SK-N-SH (cell line): ENCODE data around the gene LOC128125822.

Source experiments
- CTCF ChIA-PET: fragments of 300-600, 350-600 bp; formaldehyde crosslinking; extraction: SDS; loops from one replicate; lab custom pipeline; 2021; lab: Yijun Ruan, JAX
- POLR2A ChIA-PET: fragments of 350-600 bp; sonication (Branson Sonifier 250); formaldehyde crosslinking; extraction: SDS; loops from one replicate; lab custom pipeline; 2020; ENCODE audit warnings: antibody characterized with exemption, inconsistent platforms; lab: Yijun Ruan, JAX
- DNase-seq: peaks from one replicate; pipeline ENCODE4 v3.0.0; 2012
- H2AFZ ChIP-seq: fragments of 200-600 bp; sonication (generic); 2 replicates; pipeline ENCODE4 v1.8.1; 2016; ENCODE audit warnings: antibody characterized with exemption, mild to moderate bottlenecking, low read depth
- H3F3A ChIP-seq: fragments of 200-600 bp; sonication (generic); replicated peaks from 2 replicates; pipeline ENCODE3; 2016; ENCODE audit warnings: antibody characterized with exemption, mild to moderate bottlenecking; ENCODE audit not compliant: insufficient read depth
- H3K27ac ChIP-seq, 2 experiments: fragments of 200-500 bp in 1 of 2; fragments of 200-600 bp in 1 of 2; sonication (Bioruptor generic) in 1 of 2; sonication (generic), shearing (Covaris generic) in 1 of 2; 2 replicates each; pipeline versions ENCODE4 v1.5.1 to v1.6.1; 2014 to 2016; ENCODE audit warnings: low read depth in 2 of 2, inconsistent platforms in 1 of 2, low read length in 1 of 2, mild to moderate bottlenecking in 1 of 2, mixed read lengths in 1 of 2
- H3K27me3 ChIP-seq: fragments of 200-600 bp; sonication (generic), shearing (Covaris generic); 2 replicates; pipeline ENCODE4 v1.6.1; 2016; ENCODE audit warnings: mixed run types; ENCODE audit not compliant: insufficient read depth
- H3K36me3 ChIP-seq, 2 experiments: fragments of 200-500 bp in 1 of 2; fragments of 200-600 bp in 1 of 2; sonication (Bioruptor generic) in 1 of 2; sonication (generic) in 1 of 2; replicated peaks in 1 of 2; 2 replicates each; pipeline versions ENCODE3 to v1.5.1; 2014 to 2016; ENCODE audit warnings: low read length in 1 of 2, mild to moderate bottlenecking in 1 of 2; ENCODE audit not compliant: insufficient read depth in 2 of 2, control insufficient read depth in 1 of 2
- H3K4me1 ChIP-seq, 2 experiments: fragments of 200-500 bp in 1 of 2; fragments of 200-600 bp in 1 of 2; sonication (Bioruptor generic) in 1 of 2; sonication (generic), shearing (Covaris generic) in 1 of 2; 2 replicates each; pipeline versions ENCODE4 v1.5.1 to v1.6.1; 2014 to 2016; ENCODE audit warnings: low read depth in 1 of 2, low read length in 1 of 2, mixed run types in 1 of 2; ENCODE audit not compliant: insufficient read depth in 2 of 2, control insufficient read depth in 1 of 2
- H3K4me2 ChIP-seq: fragments of 200-600 bp; sonication (generic), shearing (Covaris generic); 2 replicates; pipeline ENCODE4 v1.6.1; 2017; ENCODE audit warnings: mixed run types
- H3K4me3 ChIP-seq, 2 experiments: fragments of 200-500 bp in 1 of 2; fragments of 200-600 bp in 1 of 2; sonication (Bioruptor generic) in 1 of 2; sonication (generic), shearing (Covaris generic) in 1 of 2; 2 replicates each; pipeline versions ENCODE4 v1.5.1 to v1.8.1; 2014 to 2016; ENCODE audit warnings: low read depth in 2 of 2, inconsistent platforms in 1 of 2, low read length in 1 of 2, mild to moderate bottlenecking in 1 of 2, mixed read lengths in 1 of 2, moderate library complexity in 1 of 2
- H3K79me2 ChIP-seq: fragments of 200-600 bp; sonication (generic); 2 replicates; pipeline ENCODE4 v1.8.1; 2017; ENCODE audit warnings: mild to moderate bottlenecking; ENCODE audit not compliant: insufficient read depth
- H3K9ac ChIP-seq: fragments of 200-600 bp; sonication (generic); 2 replicates; pipeline ENCODE4 v1.6.1; 2017; ENCODE audit warnings: mixed run types
- H3K9me2 ChIP-seq: fragments of 200-600 bp; sonication (generic); 2 replicates; pipeline ENCODE4 v1.6.1; 2017; ENCODE audit warnings: mixed run types
- H3K9me3 ChIP-seq: fragments of 200-600 bp; sonication (generic); 2 replicates; pipeline ENCODE4 v1.6.1; 2017; ENCODE audit warnings: mixed run types, mild to moderate bottlenecking, moderate library complexity
- H4K20me1 ChIP-seq: fragments of 200-600 bp; sonication (generic); 2 replicates; pipeline ENCODE4 v1.6.1; 2017; ENCODE audit warnings: mild to moderate bottlenecking, mixed run types; ENCODE audit not compliant: insufficient read depth
- CTCF ChIP-seq: fragments of 200-600 bp; sonication (generic); IDR thresholded peaks from 2 replicates; pipeline ENCODE4 v1.6.1; 2017; ENCODE audit warnings: antibody characterized with exemption, mild to moderate bottlenecking, moderate library complexity
- EP300 ChIP-seq, 2 experiments: IDR thresholded peaks; 2 replicates each; pipeline versions ENCODE4 v1.4.0 to v1.6.1; 2012; ENCODE audit warnings: borderline replicate concordance in 1 of 2, low read depth in 1 of 2, low read length in 1 of 2
- FOSL2 ChIP-seq: IDR thresholded peaks from 2 replicates; pipeline ENCODE4 v1.4.0; 2012; ENCODE audit warnings: low read depth, mild to moderate bottlenecking, moderate library complexity, borderline replicate concordance
- GABPA ChIP-seq: IDR thresholded peaks from 2 replicates; pipeline ENCODE4 v1.4.0; 2012; ENCODE audit warnings: low read depth, mild to moderate bottlenecking
- JUND ChIP-seq: IDR thresholded peaks from 2 replicates; pipeline ENCODE4 v1.4.0; 2012
- NFIC ChIP-seq: IDR thresholded peaks from 2 replicates; pipeline ENCODE4 v1.4.0; 2012; ENCODE audit warnings: borderline replicate concordance
- NRF1 ChIP-seq: IDR thresholded peaks from 2 replicates; pipeline ENCODE4 v1.6.1; 2012; ENCODE audit warnings: low read depth, mild to moderate bottlenecking, low read length
- PBX3 ChIP-seq: IDR thresholded peaks from 2 replicates; pipeline ENCODE4; 2012
- RCOR1 ChIP-seq: fragments of 150-350 bp; IDR thresholded peaks from 2 replicates; pipeline ENCODE4 v1.6.1; 2017; ENCODE audit warnings: antibody characterized with exemption, low read length
- RFX5 ChIP-seq: IDR thresholded peaks from 2 replicates; pipeline ENCODE4 v1.6.1; 2012; ENCODE audit warnings: mild to moderate bottlenecking, improper control_type of control experiment, low read length
- SIN3A ChIP-seq: IDR thresholded peaks from 2 replicates; pipeline ENCODE4 v1.6.1; 2012; ENCODE audit warnings: low read depth, mild to moderate bottlenecking, low read length, moderate library complexity, borderline replicate concordance
- TEAD4 ChIP-seq: IDR thresholded peaks from 2 replicates; pipeline ENCODE4 v1.4.0; 2012; ENCODE audit warnings: mild to moderate bottlenecking, borderline replicate concordance; ENCODE audit not compliant: insufficient read depth
- USF1 ChIP-seq: IDR thresholded peaks from 2 replicates; pipeline ENCODE4 v1.4.0; 2012; ENCODE audit warnings: low read depth, borderline replicate concordance
- WGBS: methylation state at CpG from one replicate; pipeline ENCODE4 v1.1.6; 2017; ENCODE audit warnings: low lambda C conversion rate; 5-methylcytosine and 5-hydroxymethylcytosine counted together

LOC128125822 gene

GRCh38 chr6:63530182-63530581 lies 42.1 kb upstream of the LOC128125822 start:
- DNase-seq: no peak
- H3K27ac ChIP-seq: no peak overlapping the region
- no peaks in the 10 kb centered on the region for H3K9me2 ChIP-seq
- ChIA-PET CTCF (no interaction called here), POLR2A (no interaction called here)
- no peaks in the 10 kb centered on the region for H3K27me3 ChIP-seq
- H3F3A ChIP-seq: peaks cover 7% of the 10 kb centered on the region
- no peak for TF ChIP-seq JUND
- no peaks in the 10 kb centered on the region for H4K20me1 ChIP-seq
- H3K36me3 ChIP-seq: no peaks in the 10 kb centered on the region
- H3K9ac ChIP-seq: no peak overlapping the region
- no peaks in the 10 kb centered on the region for H3K79me2 ChIP-seq
- 68% methylated on average over 3 of the region's 3 CpGs for WGBS
- H3K4me1 ChIP-seq: peaks cover 0 to 11% of the 10 kb centered on the region in 2 experiments; a peak in 2 of 4 replicates
- 0 out of 2 replicates have a peak overlapping the region, but pooled peaks have one; percentile 56 for H3K4me2 ChIP-seq
- H3K9me3 ChIP-seq: no peaks in the 10 kb centered on the region
- H2AFZ ChIP-seq: peak overlapping the region; percentile 88; the same call in 1 of the 2 replicates
- no peak overlapping the region for H3K4me3 ChIP-seq

- CTCF ChIA-PET: no interaction called here
- H3K9me3 ChIP-seq: no peaks in the 10 kb centered on the region
- no peaks in the 10 kb centered on the region for H4K20me1 ChIP-seq
- H3K9me2 ChIP-seq: no peaks in the 10 kb centered on the region
- TF ChIP-seq GABPA (no peak), JUND (no peak), SIN3A (no peak), PBX3 (no peak), TEAD4 (no peak), RFX5 (no peak), EP300 (IDR thresholded peaks at IDR 0.05; ENCODE audit: borderline replicate concordance in 1 of 2, low read depth in 1 of 2, low read length in 1 of 2) (no peak), FOSL2 (no peak), RCOR1 (no peak), NFIC (no peak)
- DNase-seq: no peak
- no peak overlapping the region for H2AFZ ChIP-seq
- WGBS: 38% methylated on average over 1 of the region's 1 CpG
- no peak overlapping the region for H3K27ac ChIP-seq
- no peak overlapping the region for H3K4me3 ChIP-seq
- no peaks in the 10 kb centered on the region for H3K27me3 ChIP-seq
- H3K36me3 ChIP-seq: no peaks in the 10 kb centered on the region
- no peak overlapping the region for H3K9ac ChIP-seq
- no peaks in the 10 kb centered on the region for H3K79me2 ChIP-seq
- POLR2A ChIA-PET: no interaction called here
- H3F3A ChIP-seq: peaks cover 7% of the 10 kb centered on the region
- H3K4me1 ChIP-seq: peaks cover 0 to 11% of the 10 kb centered on the region in 2 experiments; a peak in 2 of 4 replicates
- H3K4me2 ChIP-seq: no peak overlapping the region
Measured at GRCh38 chr6:63530991-63531390, 41.3 kb upstream of the LOC128125822 start.

GRCh38 chr6:63533026-63533425 lies 39.3 kb upstream of the LOC128125822 start:
- Histone ChIP-seq H3K79me2 (no peaks in the 10 kb centered on the region), H3K9me2 (no peaks in the 10 kb centered on the region), H4K20me1 (no peaks in the 10 kb centered on the region)
- CTCF ChIA-PET: interaction anchor here (1.1 kb wide), 1 partner anchor 21 kb away, joined by 3 read pairs; no protein-coding TSS in a partner anchor
- TF ChIP-seq USF1 (no peak), PBX3 (no peak), NRF1 (no peak), TEAD4 (no peak), CTCF (no peak)
- TF ChIP-seq, all 33 proteins: peak for 0
- Histone ChIP-seq H2AFZ (no peak overlapping the region), H3K27ac (no peak overlapping the region), H3K27me3 (no peaks in the 10 kb centered on the region), H3F3A (no peaks in the 10 kb centered on the region), H3K9me3 (no peaks in the 10 kb centered on the region), H3K9ac (no peak overlapping the region), H3K4me1 (peaks cover 0 to 8% of the 10 kb centered on the region in 2 experiments; a peak in 2 of 4 replicates), H3K4me3 (no peak overlapping the region), H3K4me2 (no peak overlapping the region), H3K36me3 (no peaks in the 10 kb centered on the region)
- DNase-seq: no peak
- WGBS: 78% methylated on average over 3 of the region's 3 CpGs
- POLR2A ChIA-PET: no interaction called here
